IgD-negative memory B cell (primary cell): ENCODE measurements around the gene UGT1A7. TPM values are rescaled to one million over a fixed set of nuclear protein-coding genes. Genes with fewer than 3 reads are reported as not detected.
"Not testable (repeated sequence)": the region's sequence is repeated elsewhere in the genome, so short reads cannot be mapped to it uniquely, and the experiment has no call there.

Experiments used
- H3K27ac Mint-ChIP-seq, 3 donors: one replicate each; pipeline ENCODE4 v1.8.0; 2020 to 2022; ENCODE audit warnings: mild to moderate bottlenecking in 3 of 3, mixed read lengths in 3 of 3, moderate library complexity in 1 of 3
- H3K27me3 Mint-ChIP-seq: one replicate; pipeline ENCODE4 v1.8.0; 2021; ENCODE audit warnings: mixed read lengths
- H3K36me3 Mint-ChIP-seq: one replicate; pipeline ENCODE4 v1.8.0; 2020; ENCODE audit warnings: mild to moderate bottlenecking, mixed read lengths
- H3K4me1 Mint-ChIP-seq, 3 donors: one replicate each; pipeline ENCODE4 v1.8.0; 2020 to 2022; ENCODE audit warnings: mixed read lengths in 3 of 3, mild to moderate bottlenecking in 1 of 3
- H3K4me3 Mint-ChIP-seq, 4 donors: one replicate each; pipeline ENCODE4 v1.8.0; 2020 to 2022; ENCODE audit warnings: mild to moderate bottlenecking in 4 of 4, mixed read lengths in 4 of 4, moderate library complexity in 3 of 4
- H3K9me3 Mint-ChIP-seq, 3 donors: one replicate each; pipeline ENCODE4 v1.8.0; 2020 to 2021; ENCODE audit warnings: mixed read lengths in 3 of 3, mild to moderate bottlenecking in 1 of 3
- polyA plus RNA-seq: library from polyadenylated mRNA; unstranded; fragments of 300-500 nt; fragmentation: Illumina TruSeq; gene quantifications from one replicate; pipeline ENCODE4 v1.2.3, GENCODE V29; 2021

UGT1A7 gene
- polyA plus RNA-seq, 1 donor from 2014 or later = not detected

- no peak within 1 kb of the TSS for H3K4me3 Mint-ChIP-seq
Observed at GRCh38 chr2:233712611-233713261, 31.0 kb downstream of the UGT1A7 start, which contains the start of gene UGT1A5. Gene UGT1A5 (plus strand): TSS chr2:233712907. CDS start chr2:233712992, 85 bp downstream.

DNA sequence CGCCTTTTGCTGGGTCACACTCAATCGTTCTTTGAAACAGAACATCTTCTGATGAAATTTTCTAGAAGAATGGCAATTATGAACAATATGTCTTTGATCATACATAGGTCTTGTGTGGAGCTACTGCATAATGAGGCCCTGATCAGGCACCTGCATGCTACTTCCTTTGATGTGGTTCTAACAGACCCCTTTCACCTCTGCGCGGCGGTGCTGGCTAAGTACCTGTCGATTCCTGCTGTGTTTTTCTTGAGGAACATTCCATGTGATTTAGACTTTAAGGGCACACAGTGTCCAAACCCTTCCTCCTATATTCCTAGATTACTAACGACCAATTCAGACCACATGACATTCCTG is 31.5 kb downstream of the UGT1A7 start:
- no peak overlapping the region for H3K4me3 Mint-ChIP-seq
- no peak overlapping the region for H3K27ac Mint-ChIP-seq
- peaks cover 4% of the 10 kb centered on the region for H3K27me3 Mint-ChIP-seq
- no peaks in the 10 kb centered on the region for H3K9me3 Mint-ChIP-seq
- H3K36me3 Mint-ChIP-seq = no peaks in the 10 kb centered on the region
- H3K4me1 Mint-ChIP-seq = peaks cover 0 to 3% (median 0%) of the 10 kb centered on the region in 3 donors

More at GRCh38 chr2:233712611-233713261, 31.0 kb downstream of the UGT1A7 start, which contains the start of gene UGT1A5:
- peaks cover 0 to 3% (median 0%) of the 10 kb centered on the region in 3 donors for H3K4me1 Mint-ChIP-seq
- no peaks in the 10 kb centered on the region for H3K9me3 Mint-ChIP-seq
- no peaks in the 10 kb centered on the region for H3K36me3 Mint-ChIP-seq
- peak within 1 kb of the TSS in 1 of 3 donors; percentile 62 for H3K27ac Mint-ChIP-seq
- peaks cover 4% of the 10 kb centered on the region for H3K27me3 Mint-ChIP-seq

DNA sequence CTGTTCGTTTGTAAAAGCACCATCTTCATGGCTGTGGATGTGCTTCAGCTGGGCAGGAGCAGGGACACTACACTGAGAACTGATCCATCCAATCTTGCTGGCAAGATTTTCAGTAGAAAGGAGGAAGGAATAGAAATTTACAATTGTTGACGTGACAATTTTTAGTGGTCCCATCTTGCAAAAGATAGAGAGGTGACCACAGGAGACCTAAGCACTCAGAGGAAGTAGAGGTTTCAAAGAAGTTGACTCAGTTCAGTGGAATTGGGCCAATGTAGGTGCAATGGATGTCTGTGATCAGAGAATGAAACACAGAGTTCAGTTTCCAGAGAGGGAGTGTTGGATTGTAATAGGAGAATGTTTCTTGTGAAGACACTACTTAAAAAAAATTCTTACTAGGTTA is 32.4 kb downstream of the UGT1A7 start:
- H3K27ac Mint-ChIP-seq = peak overlapping the region in 1 of 3 donors; percentile 62
- H3K27me3 Mint-ChIP-seq = peaks cover 4% of the 10 kb centered on the region
- H3K36me3 Mint-ChIP-seq = no peaks in the 10 kb centered on the region
- no peak overlapping the region for H3K4me3 Mint-ChIP-seq
- no peaks in the 10 kb centered on the region for H3K9me3 Mint-ChIP-seq
- H3K4me1 Mint-ChIP-seq = peaks cover 0 to 3% (median 0%) of the 10 kb centered on the region in 3 donors

- H3K27me3 Mint-ChIP-seq = peaks cover 2% of the 10 kb centered on the region
- no peak within 1 kb of the TSS for H3K27ac Mint-ChIP-seq
- H3K4me1 Mint-ChIP-seq = no peaks in the 10 kb centered on the region
- peaks cover 0 to 2% (median 0%) of the 10 kb centered on the region in 3 donors for H3K9me3 Mint-ChIP-seq
- no peaks in the 10 kb centered on the region for H3K36me3 Mint-ChIP-seq
- H3K4me3 Mint-ChIP-seq = no peak within 1 kb of the TSS
Observed at GRCh38 chr2:233718552-233718951, 36.9 kb downstream of the UGT1A7 start, which contains the start of gene UGT1A4. Gene UGT1A4 (plus strand): TSS chr2:233718736. CDS start chr2:233718821, 85 bp downstream.

DNA sequence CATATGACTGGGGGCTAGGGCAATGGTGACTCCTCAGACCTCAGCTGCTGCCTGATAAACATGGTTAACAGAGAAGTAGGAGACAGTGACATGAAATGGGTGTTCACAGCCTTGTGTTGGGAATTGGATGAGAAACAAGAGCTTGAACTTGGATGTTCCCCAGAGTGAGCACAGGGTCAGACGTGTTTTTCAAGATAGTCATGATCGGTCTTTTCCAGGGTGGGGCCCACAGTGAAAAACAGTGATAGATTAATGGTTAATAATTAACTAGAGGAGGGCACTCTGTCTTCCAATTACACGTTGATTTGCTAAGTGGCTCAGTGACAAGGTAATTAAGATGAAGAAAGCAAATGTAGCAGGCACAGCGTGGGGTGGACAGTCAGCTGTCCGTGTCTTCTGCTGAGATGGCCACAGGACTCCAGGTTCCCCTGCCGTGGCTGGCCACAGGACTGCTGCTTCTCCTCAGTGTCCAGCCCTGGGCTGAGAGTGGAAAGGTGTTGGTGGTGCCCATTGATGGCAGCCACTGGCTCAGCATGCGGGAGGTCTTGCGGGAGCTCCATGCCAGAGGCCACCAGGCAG is 47.1 kb downstream of the UGT1A7 start, which contains the start of gene UGT1A3:
Gene UGT1A3, plus strand, starts transcription at position 320 of the 579 bp plus-strand sequence. Its CDS starts 85 bp downstream, at position 405.
- no peaks in the 10 kb centered on the region for H3K4me1 Mint-ChIP-seq
- peaks cover 2% of the 10 kb centered on the region for H3K36me3 Mint-ChIP-seq
- no peak within 1 kb of the TSS for H3K4me3 Mint-ChIP-seq
- peaks cover 8% of the 10 kb centered on the region for H3K27me3 Mint-ChIP-seq
- H3K27ac Mint-ChIP-seq = no peak within 1 kb of the TSS
- H3K9me3 Mint-ChIP-seq = peaks cover 0 to 6% (median 3%) of the 10 kb centered on the region in 3 donors

DNA sequence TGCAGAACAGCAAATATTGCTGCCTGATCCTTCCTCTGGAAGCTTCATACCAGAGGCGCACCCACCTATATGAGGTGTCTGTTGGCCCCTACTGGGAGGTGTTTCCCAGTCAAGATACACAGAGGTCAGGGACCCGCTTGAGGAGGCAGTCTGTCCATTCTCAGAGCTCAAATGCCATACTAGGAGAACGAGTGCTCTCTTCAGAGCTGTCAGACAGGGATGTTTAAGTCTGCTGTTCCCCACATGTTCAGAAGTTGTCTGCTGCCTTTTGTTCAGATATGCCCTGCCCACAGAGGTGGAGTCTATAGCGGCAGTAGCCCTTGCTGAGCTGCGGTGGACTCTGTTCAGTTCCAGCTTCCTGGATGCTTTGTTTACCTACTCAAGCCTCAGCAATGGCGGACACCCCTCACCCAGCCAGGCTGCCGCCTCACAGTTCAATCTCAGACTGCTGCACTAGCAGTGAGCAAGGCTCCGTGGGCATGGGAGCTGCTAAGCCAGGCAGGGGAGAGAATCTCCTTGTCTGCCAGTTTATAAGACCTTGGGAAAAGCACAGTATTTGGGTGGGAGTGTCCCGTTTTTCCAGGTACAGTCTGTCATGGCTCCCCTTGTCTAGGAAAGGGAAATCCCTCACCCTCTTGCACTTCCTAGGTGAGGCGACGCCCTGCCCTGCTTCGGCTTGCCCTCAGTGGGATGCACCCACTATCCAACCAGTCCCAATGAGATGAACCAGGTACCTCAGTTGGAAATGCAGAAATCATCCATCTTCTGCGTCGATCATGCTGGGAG is 55.4 kb downstream of the UGT1A7 start:
- not testable (repeated sequence) for H3K4me3 Mint-ChIP-seq, H3K36me3 Mint-ChIP-seq, H3K4me1 Mint-ChIP-seq, H3K27ac Mint-ChIP-seq, H3K9me3 Mint-ChIP-seq
- peaks cover 18% of the 10 kb centered on the region for H3K27me3 Mint-ChIP-seq

DNA sequence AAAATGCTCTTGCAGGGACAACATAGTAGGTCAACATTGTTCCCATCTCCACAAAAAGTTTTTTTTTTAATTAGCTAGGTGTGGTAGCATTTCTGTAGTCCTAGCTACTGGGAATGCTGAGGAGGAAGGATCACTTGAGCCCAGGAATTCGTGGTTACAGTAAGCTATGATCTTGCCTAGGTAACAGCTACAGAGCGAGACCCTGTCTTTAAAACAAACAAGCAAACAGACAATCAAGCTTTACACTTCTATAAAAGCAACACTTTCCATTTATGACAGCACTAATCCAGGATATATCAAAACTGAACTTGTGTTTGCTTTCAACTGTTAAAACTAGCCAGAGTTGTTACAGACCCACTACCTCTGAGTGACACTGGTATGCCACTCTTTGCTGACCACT is 59.2 kb downstream of the UGT1A7 start:
- Mint-ChIP-seq H3K4me1 (no peaks in the 10 kb centered on the region), H3K27ac (no peak overlapping the region), H3K4me3 (no peak overlapping the region), H3K27me3 (peaks cover 16% of the 10 kb centered on the region), H3K36me3 (no peaks in the 10 kb centered on the region), H3K9me3 (no peaks in the 10 kb centered on the region)

- Mint-ChIP-seq H3K4me3 (no peak overlapping the region), H3K27ac (no peak overlapping the region), H3K9me3 (peaks cover 0 to 5% (median 0%) of the 10 kb centered on the region in 3 donors), H3K4me1 (no peaks in the 10 kb centered on the region), H3K36me3 (no peaks in the 10 kb centered on the region), H3K27me3 (peaks cover 24% of the 10 kb centered on the region)
Observed at GRCh38 chr2:233743464-233744259, 62.0 kb downstream of the UGT1A7 start.

- H3K4me1 Mint-ChIP-seq = no peaks in the 10 kb centered on the region
- H3K27ac Mint-ChIP-seq = no peak overlapping the region
- H3K9me3 Mint-ChIP-seq = peaks cover 4 to 10% (median 6%) of the 10 kb centered on the region in 3 donors
- no peak overlapping the region for H3K4me3 Mint-ChIP-seq
- H3K36me3 Mint-ChIP-seq = no peaks in the 10 kb centered on the region
- H3K27me3 Mint-ChIP-seq = peaks cover 20% of the 10 kb centered on the region
Observed at GRCh38 chr2:233745073-233745755, 63.5 kb downstream of the UGT1A7 start.

DNA sequence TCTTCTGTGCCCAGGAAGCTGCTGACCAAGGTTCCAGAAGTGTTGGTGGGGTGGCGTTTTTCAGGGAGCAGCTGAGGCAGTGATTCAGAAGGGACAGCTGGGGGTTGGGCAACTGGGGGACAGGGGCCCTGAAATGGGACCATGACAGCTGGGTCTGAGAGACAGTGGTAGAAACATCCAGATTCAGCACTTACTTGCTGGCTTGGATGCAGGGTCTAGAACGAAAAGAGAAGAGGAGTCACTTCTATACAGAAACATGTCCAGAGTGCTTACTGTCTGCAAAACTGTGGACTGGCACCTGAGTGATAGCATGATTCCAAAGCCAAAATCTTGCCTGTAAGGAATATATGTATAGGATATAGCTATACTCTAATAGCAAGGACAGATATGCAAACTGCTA is 64.1 kb downstream of the UGT1A7 start:
- not testable (repeated sequence) for H3K4me1 Mint-ChIP-seq

GRCh38 chr2:233746475-233747282 is 65.0 kb downstream of the UGT1A7 start:
- peaks cover 19% of the 10 kb centered on the region for H3K27me3 Mint-ChIP-seq
- no peak overlapping the region for H3K27ac Mint-ChIP-seq
- H3K4me1 Mint-ChIP-seq = no peaks in the 10 kb centered on the region
- H3K9me3 Mint-ChIP-seq = peaks cover 7 to 18% (median 15%) of the 10 kb centered on the region in 3 donors
- no peaks in the 10 kb centered on the region for H3K36me3 Mint-ChIP-seq
- no peak overlapping the region for H3K4me3 Mint-ChIP-seq

More for the DNA sequence above, 64.1 kb downstream of the UGT1A7 start:
- H3K27me3 Mint-ChIP-seq = peaks cover 19% of the 10 kb centered on the region
- H3K4me3 Mint-ChIP-seq, H3K27ac Mint-ChIP-seq, H3K36me3 Mint-ChIP-seq: not testable (repeated sequence)
- H3K9me3 Mint-ChIP-seq = peaks cover 5 to 13% (median 7%) of the 10 kb centered on the region in 3 donors

DNA sequence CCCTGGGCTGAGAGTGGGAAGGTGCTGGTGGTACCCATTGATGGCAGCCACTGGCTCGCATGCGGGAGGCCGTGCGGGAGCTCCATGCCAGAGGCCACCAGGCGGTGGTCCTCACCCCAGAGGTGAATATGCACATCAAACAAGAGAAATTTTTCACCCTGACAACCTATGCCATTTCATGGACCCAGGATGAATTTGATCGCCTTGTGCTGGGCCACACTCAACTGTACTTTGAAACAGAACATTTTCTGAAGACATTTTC is 65.5 kb downstream of the UGT1A7 start:
- no peaks in the 10 kb centered on the region for H3K36me3 Mint-ChIP-seq
- no peaks in the 10 kb centered on the region for H3K4me1 Mint-ChIP-seq
- H3K27me3 Mint-ChIP-seq = peaks cover 19% of the 10 kb centered on the region
- peaks cover 7 to 21% (median 16%) of the 10 kb centered on the region in 3 donors for H3K9me3 Mint-ChIP-seq
- no peak overlapping the region for H3K27ac Mint-ChIP-seq
- no peak overlapping the region for H3K4me3 Mint-ChIP-seq

GRCh38 chr2:233750689-233751088 is 69.0 kb downstream of the UGT1A7 start:
- H3K27ac Mint-ChIP-seq = not testable (repeated sequence)
- peaks cover 16% of the 10 kb centered on the region for H3K27me3 Mint-ChIP-seq

More at GRCh38 chr2:233750689-233751088, 69.0 kb downstream of the UGT1A7 start:
- H3K4me1 Mint-ChIP-seq, H3K36me3 Mint-ChIP-seq, H3K4me3 Mint-ChIP-seq: not testable (repeated sequence)
- H3K9me3 Mint-ChIP-seq = peaks cover 9 to 22% (median 16%) of the 10 kb centered on the region in 3 donors
